Umbilical cord (tissue), 2 donors: ENCODE measurements around the gene FBL. TPM values are rescaled to one million over a fixed set of nuclear protein-coding genes. Genes with fewer than 3 reads are reported as not detected.
"Not testable (repeated sequence)": the region's sequence is repeated elsewhere in the genome, so short reads cannot be mapped to it uniquely, and the experiment has no call there.

Source experiments
- DNase-seq: peaks from one replicate; pipeline ENCODE4 v3.0.0-alpha.2; 2015; ENCODE audit warnings: low spot score
- total RNA-seq: library from RNA; depleted of rRNA; stranded (reverse); fragments of >200 nt; gene quantifications from one replicate; pipeline ENCODE4 v1.2.3, GENCODE V29; 2014; ENCODE audit warnings: low replicate concordance; ENCODE audit not compliant: insufficient read depth

FBL gene
- 154 TPM for total RNA-seq

- DNase-seq = peak; percentile 96
Observed at GRCh38 chr19:39845933-39846677, at the start of gene FBL. FBL (minus strand) TSS chr19:39846379; CDS start chr19:39846300, 79 bp downstream.

DNA sequence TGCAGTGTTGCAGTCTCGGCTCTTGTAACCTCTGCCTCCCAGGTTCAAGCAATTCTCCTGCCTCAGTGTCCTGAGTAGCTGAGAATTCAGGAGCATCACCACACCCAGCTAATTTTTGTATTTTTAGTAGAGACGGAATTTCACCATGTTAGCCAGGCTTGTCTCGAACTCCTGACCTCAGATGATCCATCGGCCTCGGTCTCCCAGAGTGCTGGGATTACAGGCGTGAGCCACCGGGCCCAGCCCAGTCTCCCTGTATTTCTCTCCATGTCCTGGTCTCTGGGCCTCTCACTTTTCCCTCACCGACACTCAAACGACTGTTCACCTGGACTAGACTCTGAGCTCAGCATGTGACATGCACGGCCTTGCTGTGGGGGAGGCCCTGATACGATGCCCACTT lies 48.9 kb upstream of the FBL start:
- DNase-seq = not testable (repeated sequence)

GRCh38 chr19:39894236-39894606 lies 48.0 kb upstream of the FBL start:
- not testable (repeated sequence) for DNase-seq

- not testable (repeated sequence) for DNase-seq
Observed at GRCh38 chr19:39893366-39894235, 47.4 kb upstream of the FBL start.

DNA sequence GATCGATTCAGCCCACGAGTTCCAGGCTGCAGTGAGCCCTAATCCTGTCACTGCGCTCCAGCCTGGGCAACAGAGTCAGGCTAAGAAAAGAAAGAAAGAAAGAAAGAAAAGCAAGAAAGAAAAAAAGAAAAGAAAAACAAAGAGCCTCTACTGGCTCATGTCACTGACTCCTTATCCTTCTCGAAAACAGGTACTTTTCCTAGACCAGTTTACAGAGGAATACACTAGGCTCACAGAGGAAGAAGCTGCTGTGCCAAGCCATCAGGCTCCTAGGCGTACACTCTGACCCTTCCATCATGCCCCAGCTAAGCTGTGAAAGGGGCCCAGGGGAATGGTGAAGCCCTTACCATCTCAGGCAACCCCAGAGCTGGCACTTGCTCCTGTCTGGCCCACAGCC lies 46.3 kb upstream of the FBL start:
- DNase-seq = not testable (repeated sequence)

GRCh38 chr19:39891660-39892505 lies 45.7 kb upstream of the FBL start:
- not testable (repeated sequence) for DNase-seq

DNA sequence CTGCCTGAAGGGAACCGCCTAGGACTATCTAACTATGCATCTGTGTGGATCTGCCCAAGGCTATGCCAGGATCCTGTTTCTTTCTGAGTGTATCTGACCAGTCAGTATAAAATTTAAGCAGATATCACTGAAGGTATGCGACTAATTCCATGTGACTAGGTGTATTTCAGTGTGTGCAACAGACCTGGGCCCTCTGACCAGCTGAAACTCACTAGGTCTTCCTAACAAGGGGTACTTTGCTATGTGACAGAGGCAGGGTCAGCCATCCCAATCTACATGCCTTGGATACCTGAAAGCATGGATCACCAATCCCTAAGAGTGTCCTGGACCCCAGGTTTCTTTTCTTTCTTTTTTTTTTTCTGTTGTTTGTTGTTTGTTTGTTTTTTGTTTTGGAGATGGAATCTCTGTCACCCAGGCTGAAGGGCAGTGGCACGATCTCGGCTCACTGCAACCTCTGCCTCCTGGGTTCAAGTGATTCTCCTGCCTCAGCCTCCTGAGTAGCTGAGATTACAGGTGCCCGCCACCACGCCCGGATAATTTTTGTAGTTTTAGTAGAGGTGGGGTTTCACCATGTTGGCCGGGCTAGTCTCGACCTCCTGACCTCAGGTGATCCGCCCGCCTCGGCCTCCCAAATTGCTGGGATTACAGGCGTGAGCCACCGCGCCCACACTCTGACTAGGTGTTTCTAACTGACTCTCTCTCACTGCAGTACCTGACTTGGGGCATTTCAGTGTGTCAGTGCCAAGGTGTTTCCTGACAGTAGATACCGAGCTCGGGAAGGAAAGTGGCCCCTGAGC lies 44.8 kb upstream of the FBL start:
- no peak for DNase-seq

GRCh38 chr19:39889872-39890754 lies 43.9 kb upstream of the FBL start:
- not testable (repeated sequence) for DNase-seq

GRCh38 chr19:39887456-39887951 lies 41.3 kb upstream of the FBL start:
- DNase-seq = not testable (repeated sequence)

- DNase-seq = not testable (repeated sequence)
Observed at GRCh38 chr19:39885821-39886554, 39.8 kb upstream of the FBL start.

- not testable (repeated sequence) for DNase-seq
Observed at GRCh38 chr19:39884721-39885120, 38.5 kb upstream of the FBL start.

DNA sequence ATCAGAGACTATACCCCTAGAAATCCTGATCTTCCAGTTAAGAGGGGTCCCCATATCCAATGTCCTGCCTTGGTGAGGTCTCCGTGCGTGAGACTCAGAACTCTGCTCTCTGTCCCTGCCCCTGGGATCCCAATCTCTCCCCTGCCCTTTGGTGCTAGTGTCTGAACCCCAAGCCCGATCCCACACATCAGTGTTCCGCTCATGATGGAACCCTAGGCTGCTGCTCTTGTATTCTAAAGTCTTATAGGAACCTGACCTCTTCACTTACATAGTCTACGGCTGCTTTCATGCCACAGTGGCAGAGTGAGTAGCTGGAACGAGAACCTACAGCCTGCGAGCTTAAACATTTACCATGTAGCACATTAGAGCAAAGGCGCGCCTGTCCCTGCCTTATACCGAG lies 36.5 kb upstream of the FBL start:
- not testable (repeated sequence) for DNase-seq

DNA sequence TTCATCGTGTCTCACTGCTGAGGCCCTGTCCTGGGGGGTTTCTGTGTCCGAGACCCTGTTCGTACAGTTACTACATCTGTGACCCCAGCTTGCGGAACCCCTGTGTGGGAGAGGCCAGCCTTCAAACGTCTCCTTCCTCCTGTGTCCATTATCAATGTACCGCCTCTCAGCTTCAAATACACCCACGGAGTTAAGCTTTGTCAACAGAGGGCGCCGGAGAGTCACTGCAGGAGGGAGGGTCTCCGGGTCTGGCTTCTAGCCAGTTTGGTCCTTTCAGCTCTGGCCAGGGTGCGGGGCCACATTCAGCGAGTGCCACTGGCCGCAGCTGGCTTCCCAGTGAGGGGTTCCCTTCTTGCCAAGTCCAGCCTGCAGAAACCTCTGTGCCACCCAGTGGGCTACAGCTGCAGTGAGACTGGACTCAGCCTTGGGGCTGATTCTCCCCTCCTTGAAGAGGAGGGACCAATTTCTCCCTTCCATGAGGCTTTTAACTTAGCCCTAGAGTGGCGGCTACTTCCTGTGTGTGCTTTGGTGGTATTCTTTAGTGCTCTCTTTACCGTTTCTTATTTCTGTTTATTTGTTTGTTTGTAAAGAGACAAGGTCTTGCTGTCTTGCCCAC lies 35.4 kb upstream of the FBL start:
- DNase-seq = not testable (repeated sequence)

DNA sequence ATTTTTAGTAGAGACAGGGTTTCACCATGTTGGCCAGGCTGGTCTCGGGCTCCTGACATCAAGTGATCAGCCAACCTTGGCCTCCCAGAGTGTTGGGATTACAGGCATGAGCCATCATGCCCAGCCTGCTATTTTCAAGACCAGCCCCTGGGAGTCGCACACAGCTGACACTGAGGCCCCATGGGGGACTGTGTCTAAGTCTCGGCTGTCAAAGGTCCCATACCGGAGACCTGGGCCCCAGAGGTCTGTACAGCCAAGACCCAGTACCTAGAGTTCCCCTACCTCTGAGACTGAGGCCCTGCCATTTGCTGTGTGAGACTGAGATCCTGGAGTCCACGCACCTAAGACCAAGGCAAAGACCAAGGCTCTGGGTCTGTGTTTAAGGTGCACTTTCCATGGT lies 34.1 kb upstream of the FBL start:
- not testable (repeated sequence) for DNase-seq

GRCh38 chr19:39879796-39880195 lies 33.6 kb upstream of the FBL start:
- not testable (repeated sequence) for DNase-seq

DNA sequence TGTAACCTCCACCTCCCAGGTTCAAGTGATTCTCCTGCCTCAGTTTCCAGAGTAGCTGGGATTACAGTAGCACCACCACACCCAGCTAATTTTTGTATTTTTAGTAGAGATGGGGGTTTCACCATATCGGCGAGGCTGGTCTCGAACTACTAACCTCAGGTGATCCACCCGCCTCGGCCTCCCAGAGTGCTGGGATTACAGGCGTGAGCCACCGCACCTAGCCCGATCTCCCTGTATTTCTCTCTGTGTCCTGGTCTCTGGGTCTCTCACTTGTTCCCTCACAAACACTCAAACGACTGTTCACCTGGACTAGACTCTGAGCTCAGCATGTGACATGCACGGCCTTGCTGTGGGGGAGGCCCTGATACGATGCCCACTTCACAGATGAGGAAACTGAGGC lies 32.7 kb upstream of the FBL start:
- DNase-seq = not testable (repeated sequence)

GRCh38 chr19:39878398-39878797 lies 32.2 kb upstream of the FBL start:
- DNase-seq = no peak

DNA sequence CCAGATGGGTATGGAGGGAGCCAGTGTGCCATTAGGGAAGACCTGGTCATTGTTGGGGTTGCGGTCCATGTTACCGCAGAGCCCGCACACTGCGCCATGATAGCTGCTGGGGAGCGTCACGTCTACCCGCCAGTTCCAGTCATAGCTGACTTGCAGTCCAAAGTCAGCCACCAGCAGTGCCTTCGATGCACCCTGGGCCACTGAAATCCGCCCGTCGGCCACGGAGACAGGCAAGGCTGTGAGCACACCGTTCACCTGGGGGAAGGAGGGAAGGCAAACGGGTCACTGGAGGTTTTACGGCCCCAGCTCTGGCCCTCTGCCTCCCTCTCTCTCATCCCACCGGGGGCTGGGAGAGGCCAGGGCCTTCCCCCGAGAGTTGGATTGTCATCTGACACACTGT lies 31.8 kb upstream of the FBL start:
- DNase-seq = not testable (repeated sequence)
